Mesenchymal stem cell (in vitro differentiated cells and primary cell): Measurements from ENCODE around the gene ZNF646.
A peak's percentile ranks its signal among the peaks of the same experiment; 100 is the strongest.

ENCODE experiments used
- DNase-seq: peaks from one replicate; pipeline ENCODE4 v3.0.0-alpha.2; 2013
- H2AFZ ChIP-seq: one replicate; pipeline ENCODE4 v1.6.1; 2013; ENCODE audit warnings: low read depth, mild to moderate bottlenecking, control low read depth, inconsistent platforms, low read length, moderate library complexity
- H2AK5ac ChIP-seq: 2 replicates; pipeline ENCODE4 v1.6.1; 2013; ENCODE audit warnings: low read length, moderate library complexity, mild to moderate bottlenecking, inconsistent platforms; ENCODE audit not compliant: severe bottlenecking
- H2BK120ac ChIP-seq: one replicate; pipeline ENCODE4 v1.6.1; 2013; ENCODE audit warnings: low read depth, mild to moderate bottlenecking, inconsistent platforms, low read length, moderate library complexity
- H2BK12ac ChIP-seq, 2 experiments: one replicate each; pipeline ENCODE4 v1.6.1; 2013; ENCODE audit warnings: inconsistent platforms in 2 of 2, low read length in 2 of 2, mild to moderate bottlenecking in 2 of 2, moderate library complexity in 2 of 2, control low read depth in 1 of 2
- H2BK15ac ChIP-seq: one replicate; pipeline ENCODE4 v1.6.1; 2013; ENCODE audit warnings: mild to moderate bottlenecking, low read depth, inconsistent platforms; ENCODE audit not compliant: poor library complexity, severe bottlenecking
- H2BK5ac ChIP-seq: 2 replicates; pipeline ENCODE4 v1.6.1; 2013; ENCODE audit warnings: low read depth, mild to moderate bottlenecking, low read length, control low read depth, inconsistent platforms; ENCODE audit not compliant: poor library complexity, severe bottlenecking
- H3K14ac ChIP-seq, 2 experiments: one replicate each; pipeline ENCODE4 v1.6.1; 2013; ENCODE audit warnings: inconsistent platforms in 2 of 2, low read length in 2 of 2, control low read depth in 1 of 2, mild to moderate bottlenecking in 1 of 2, moderate library complexity in 1 of 2
- H3K18ac ChIP-seq, 2 experiments: one replicate each; pipeline ENCODE4 v1.6.1; 2013; ENCODE audit warnings: inconsistent platforms in 2 of 2, low read length in 2 of 2, control low read depth in 1 of 2, low read depth in 1 of 2, mild to moderate bottlenecking in 1 of 2
- H3K23ac ChIP-seq, 2 experiments: one replicate each; pipeline ENCODE4 v1.6.1; 2013; ENCODE audit warnings: inconsistent platforms in 2 of 2, low read length in 2 of 2, mild to moderate bottlenecking in 2 of 2, moderate library complexity in 2 of 2, control low read depth in 1 of 2
- H3K27ac ChIP-seq: 2 replicates; pipeline ENCODE4 v1.5.1; 2013; ENCODE audit warnings: mild to moderate bottlenecking, moderate library complexity, low read length, control low read depth, inconsistent platforms; ENCODE audit not compliant: poor library complexity, severe bottlenecking
- H3K27me3 ChIP-seq, 2 experiments: 2 replicates each; pipeline versions ENCODE4 v1.6.1 to v1.7.0; 2013; ENCODE audit warnings: low read length in 2 of 2, mild to moderate bottlenecking in 2 of 2, moderate library complexity in 2 of 2, control low read depth in 1 of 2, inconsistent platforms in 1 of 2; ENCODE audit not compliant: control insufficient read depth in 1 of 2, insufficient read depth in 1 of 2
- H3K36me3 ChIP-seq, 2 experiments: 2 replicates each; pipeline versions ENCODE4 v1.6.1 to v1.7.0; 2013; ENCODE audit warnings: low read length in 2 of 2, control low read depth in 1 of 2, inconsistent platforms in 1 of 2, low read depth in 1 of 2, mild to moderate bottlenecking in 1 of 2; ENCODE audit not compliant: insufficient read depth in 2 of 2, control insufficient read depth in 1 of 2
- H3K4ac ChIP-seq, 2 experiments: one replicate each; pipeline ENCODE4 v1.6.1; 2013; ENCODE audit warnings: inconsistent platforms in 2 of 2, low read length in 2 of 2, mild to moderate bottlenecking in 2 of 2, moderate library complexity in 2 of 2, control low read depth in 1 of 2, low read depth in 1 of 2
- H3K4me1 ChIP-seq: 2 replicates; pipeline ENCODE4 v1.6.1; 2013; ENCODE audit warnings: low read depth, low read length, control low read depth; ENCODE audit not compliant: control insufficient read depth, insufficient read depth
- H3K4me2 ChIP-seq: 2 replicates; pipeline ENCODE4 v1.6.1; 2013; ENCODE audit warnings: low read length, mild to moderate bottlenecking, inconsistent platforms; ENCODE audit not compliant: poor library complexity, severe bottlenecking
- H3K4me3 ChIP-seq, 2 experiments: 2 replicates each; pipeline versions ENCODE4 v1.5.1 to v1.7.0; 2013; ENCODE audit warnings: low read length in 2 of 2, mild to moderate bottlenecking in 2 of 2, control low read depth in 1 of 2, low read depth in 1 of 2; ENCODE audit not compliant: insufficient read depth in 1 of 2
- H3K79me1 ChIP-seq: replicated peaks from 2 replicates; pipeline ENCODE4 v1.6.1; 2013; ENCODE audit warnings: mild to moderate bottlenecking, control low read depth, low read length, inconsistent platforms; ENCODE audit not compliant: poor library complexity, severe bottlenecking
- H3K9ac ChIP-seq: 2 replicates; pipeline ENCODE4 v1.7.0; 2013; ENCODE audit warnings: mild to moderate bottlenecking, low read length, moderate library complexity
- H3K9me3 ChIP-seq: 2 replicates; pipeline ENCODE4 v1.7.0; 2013; ENCODE audit warnings: mild to moderate bottlenecking, low read length; ENCODE audit not compliant: control insufficient read depth
- H4K8ac ChIP-seq: one replicate; pipeline ENCODE4 v1.6.1; 2013; ENCODE audit warnings: inconsistent platforms, mild to moderate bottlenecking, low read length, moderate library complexity
- H4K91ac ChIP-seq: one replicate; pipeline ENCODE4 v1.6.1; 2013; ENCODE audit warnings: mild to moderate bottlenecking, low read length, inconsistent platforms
- WGBS: methylation state at CpG from one replicate; pipeline ENCODE4 v1.1.7; 2013; ENCODE audit warnings: mixed read lengths; 5-methylcytosine and 5-hydroxymethylcytosine counted together

Gene ZNF646

GRCh38 chr16:31043898-31044481, 30.2 kb upstream of the ZNF646 start:
- no peaks in the 10 kb centered on the region for H3K27me3 ChIP-seq
- H4K91ac ChIP-seq: no peak overlapping the region
- H3K27ac ChIP-seq: no peak overlapping the region
- no peak overlapping the region for H2AK5ac ChIP-seq
- H2BK120ac ChIP-seq: no peak overlapping the region
- peaks cover 36 to 40% of the 10 kb centered on the region in 2 experiments for H3K36me3 ChIP-seq
- no peak overlapping the region for H4K8ac ChIP-seq
- no peak overlapping the region for H3K4me2 ChIP-seq
- H2AFZ ChIP-seq: no peak overlapping the region
- H2BK5ac ChIP-seq: no peak overlapping the region
- H3K9me3 ChIP-seq: no peaks in the 10 kb centered on the region
- H3K18ac ChIP-seq: no peak overlapping the region
- H3K9ac ChIP-seq: no peak overlapping the region
- no peak overlapping the region for H2BK12ac ChIP-seq
- peaks cover 7% of the 10 kb centered on the region for H3K79me1 ChIP-seq
- H3K4me3 ChIP-seq: no peak overlapping the region
- no peak overlapping the region for H3K23ac ChIP-seq
- H3K14ac ChIP-seq: no peak overlapping the region
- H3K4ac ChIP-seq: no peak overlapping the region
- WGBS: no CpG with 5 or more reads among the region's 4 CpGs
- no peak overlapping the region for H2BK15ac ChIP-seq
- H3K4me1 ChIP-seq: peaks cover 1% of the 10 kb centered on the region
- no peak for DNase-seq

DNA sequence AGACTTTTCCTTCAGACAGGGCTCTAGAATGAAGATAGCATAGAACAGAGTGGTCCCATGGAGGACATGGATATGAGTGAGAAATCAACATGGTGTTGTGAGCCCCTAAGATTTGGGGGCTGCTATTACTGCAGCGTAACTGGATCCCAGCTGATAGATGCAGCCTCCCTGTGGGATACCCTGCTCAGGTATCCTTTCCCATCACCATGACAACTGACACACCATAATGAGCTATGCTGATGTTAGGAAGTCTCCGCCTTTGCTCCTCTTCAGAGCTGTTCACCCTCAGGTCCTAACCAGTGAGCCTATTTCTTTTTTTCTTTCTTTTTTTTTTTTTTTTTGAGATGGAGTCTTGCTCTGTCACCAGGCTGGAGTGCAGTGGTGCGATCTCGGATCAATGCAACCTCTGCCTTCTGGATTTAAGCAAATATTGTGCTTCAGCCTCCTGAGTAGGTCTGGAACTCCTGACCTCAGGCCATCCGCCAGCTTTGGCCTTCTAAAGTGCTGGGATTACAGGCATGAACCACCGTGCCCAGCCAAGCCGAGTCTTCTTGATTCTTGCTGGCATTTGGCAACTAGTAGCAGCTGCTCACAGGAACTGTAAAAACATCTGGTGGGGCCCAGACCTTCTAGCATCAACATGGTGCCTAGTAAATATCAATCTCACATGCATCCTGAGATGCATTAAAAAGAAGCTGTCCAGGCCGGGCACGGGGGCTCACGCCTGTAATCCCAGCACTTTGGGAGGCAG, 23.8 kb upstream of the ZNF646 start:
- no peak overlapping the region for H2BK5ac ChIP-seq
- no peak overlapping the region for H4K91ac ChIP-seq
- peaks cover 7% of the 10 kb centered on the region for H3K4me1 ChIP-seq
- H3K27ac ChIP-seq: no peak overlapping the region
- H3K18ac ChIP-seq: no peak overlapping the region
- no peak overlapping the region for H3K4ac ChIP-seq
- no peaks in the 10 kb centered on the region for H3K27me3 ChIP-seq
- no peak for DNase-seq
- no peak overlapping the region for H3K4me2 ChIP-seq
- WGBS: 95% methylated on average over 10 of the region's 10 CpGs
- no peak overlapping the region for H3K4me3 ChIP-seq
- no peak overlapping the region for H2BK120ac ChIP-seq
- no peak overlapping the region for H3K23ac ChIP-seq
- H2AK5ac ChIP-seq: no peak overlapping the region
- H3K14ac ChIP-seq: no peak overlapping the region
- no peaks in the 10 kb centered on the region for H3K9me3 ChIP-seq
- no peak overlapping the region for H2AFZ ChIP-seq
- peak overlapping the region; percentile 25 to 37 for H2BK12ac ChIP-seq
- no peaks in the 10 kb centered on the region for H3K36me3 ChIP-seq
- H4K8ac ChIP-seq: no peak overlapping the region
- H2BK15ac ChIP-seq: no peak overlapping the region
- no peaks in the 10 kb centered on the region for H3K79me1 ChIP-seq
- no peak overlapping the region for H3K9ac ChIP-seq

DNA sequence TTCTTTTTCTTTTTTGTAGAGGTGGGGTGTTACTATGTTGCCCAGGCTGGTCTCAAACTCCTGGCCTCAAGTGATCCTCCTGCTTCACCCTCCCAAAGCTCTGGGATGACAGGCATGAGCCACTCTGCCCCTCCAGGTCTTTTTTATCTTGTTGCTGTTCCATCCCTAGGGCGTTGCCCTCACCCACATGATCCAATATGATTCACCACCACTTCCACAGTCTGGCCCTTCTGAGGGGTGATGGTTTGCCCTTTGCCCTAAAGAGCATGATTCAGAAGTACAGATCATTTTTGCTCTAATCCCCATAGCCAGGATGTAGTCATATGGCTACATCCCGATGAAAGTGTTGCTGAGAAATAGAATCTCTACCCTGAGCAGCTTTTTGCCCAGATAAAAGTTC, 22.1 kb upstream of the ZNF646 start:
- peak overlapping the region in 1 of 2 experiments; percentile 80 for H3K4ac ChIP-seq
- H3K14ac ChIP-seq: no peak overlapping the region
- H2AK5ac ChIP-seq: peak overlapping the region; percentile 31
- H3K79me1 ChIP-seq: no peaks in the 10 kb centered on the region
- H3K9me3 ChIP-seq: no peaks in the 10 kb centered on the region
- H2BK12ac ChIP-seq: peak overlapping the region in 1 of 2 experiments; percentile 63
- peak overlapping the region; percentile 44 for H4K91ac ChIP-seq
- WGBS: 0% methylated on average over 1 of the region's 2 CpGs
- no peaks in the 10 kb centered on the region for H3K27me3 ChIP-seq
- DNase-seq: peak; percentile 95
- H3K36me3 ChIP-seq: no peaks in the 10 kb centered on the region
- H4K8ac ChIP-seq: no peak overlapping the region
- peaks cover 7% of the 10 kb centered on the region for H3K4me1 ChIP-seq
- H3K23ac ChIP-seq: no peak overlapping the region
- H3K4me3 ChIP-seq: no peak overlapping the region
- peak overlapping the region; percentile 11 for H2BK120ac ChIP-seq
- peak overlapping the region; percentile 22 for H3K4me2 ChIP-seq
- H2BK5ac ChIP-seq: no peak overlapping the region
- H3K27ac ChIP-seq: peak overlapping the region; percentile 69
- H2BK15ac ChIP-seq: no peak overlapping the region
- H3K9ac ChIP-seq: peak overlapping the region; percentile 73
- no peak overlapping the region for H2AFZ ChIP-seq
- peak overlapping the region; percentile 40 to 43 for H3K18ac ChIP-seq

DNA sequence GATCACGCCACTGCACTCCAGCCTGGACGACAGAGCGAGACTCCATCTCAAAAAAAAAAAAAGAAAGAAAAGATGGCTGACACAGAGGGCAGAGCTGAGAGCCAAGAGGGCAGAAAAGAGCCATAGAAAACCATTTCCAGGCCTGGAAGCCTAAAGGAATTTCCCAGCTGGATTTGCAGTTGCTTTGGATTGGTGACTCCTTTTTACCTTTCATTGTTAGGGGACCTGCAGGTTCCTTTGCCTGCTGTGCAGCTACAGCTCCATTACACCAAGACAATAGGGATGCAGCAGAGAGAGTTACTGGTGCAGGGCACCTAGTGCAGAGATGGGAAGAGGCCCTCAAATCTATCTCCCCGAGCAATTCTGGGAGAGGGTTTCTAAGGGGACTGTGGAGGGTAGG, 18.6 kb upstream of the ZNF646 start:
- H3K27ac ChIP-seq: no peak overlapping the region
- H3K4me1 ChIP-seq: peaks cover 5% of the 10 kb centered on the region
- H3K9ac ChIP-seq: no peak overlapping the region
- peaks cover 17 to 18% of the 10 kb centered on the region in 2 experiments for H3K36me3 ChIP-seq
- no peak overlapping the region for H3K4ac ChIP-seq
- no peak overlapping the region for H2BK120ac ChIP-seq
- no peak overlapping the region for H2BK5ac ChIP-seq
- no peak overlapping the region for H2BK12ac ChIP-seq
- no peak overlapping the region for H4K91ac ChIP-seq
- no peaks in the 10 kb centered on the region for H3K27me3 ChIP-seq
- no peak overlapping the region for H2AK5ac ChIP-seq
- no peak overlapping the region for H2BK15ac ChIP-seq
- no peak overlapping the region for H2AFZ ChIP-seq
- no peak for DNase-seq
- H4K8ac ChIP-seq: no peak overlapping the region
- no peaks in the 10 kb centered on the region for H3K9me3 ChIP-seq
- 95% methylated on average over 4 of the region's 4 CpGs for WGBS
- H3K79me1 ChIP-seq: peaks cover 5% of the 10 kb centered on the region
- H3K4me2 ChIP-seq: no peak overlapping the region
- no peak overlapping the region for H3K18ac ChIP-seq
- no peak overlapping the region for H3K4me3 ChIP-seq
- H3K14ac ChIP-seq: no peak overlapping the region
- no peak overlapping the region for H3K23ac ChIP-seq
